22Rv1 (cell line): ENCODE measurements around the gene DDC.

Experiments
- H3K27ac ChIP-seq: fragments of 450-650 bp; 2 replicates; pipeline ENCODE4 v1.5.1; 2017
- ZFX ChIP-seq: fragments of 450-650 bp; IDR thresholded peaks from 2 replicates; pipeline ENCODE4 v1.6.1; 2017; ENCODE audit warnings: antibody characterized with exemption, borderline replicate concordance
- TF ChIP-seq, protein P1 (sequence below): fragments of 450-650 bp; IDR thresholded peaks from 2 replicates; pipeline ENCODE4 v1.5.1; 2017; ENCODE audit warnings: mild to moderate bottlenecking

The DDC gene

DNA sequence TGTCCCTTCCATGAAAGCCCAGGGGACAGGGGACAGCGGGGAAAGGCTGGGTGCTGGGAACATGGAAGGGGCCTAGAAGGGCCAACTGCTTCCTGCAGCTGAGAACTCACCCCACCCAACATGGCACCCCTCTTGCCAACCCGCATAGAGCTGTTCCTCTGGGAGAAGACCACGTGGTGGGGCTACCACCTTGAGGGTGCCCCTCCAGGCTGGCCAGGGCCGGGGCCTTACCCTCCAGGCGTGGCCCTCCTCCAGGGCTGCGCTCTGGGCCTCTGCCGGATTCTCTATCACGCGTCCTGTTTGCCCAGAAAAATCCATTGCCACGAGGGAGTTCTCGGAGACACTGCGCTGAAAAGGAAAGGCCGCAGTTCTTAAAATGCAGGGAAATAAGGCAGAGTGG, 39.9 kb upstream of the DDC start:
- TF ChIP-seq, protein P1, sequence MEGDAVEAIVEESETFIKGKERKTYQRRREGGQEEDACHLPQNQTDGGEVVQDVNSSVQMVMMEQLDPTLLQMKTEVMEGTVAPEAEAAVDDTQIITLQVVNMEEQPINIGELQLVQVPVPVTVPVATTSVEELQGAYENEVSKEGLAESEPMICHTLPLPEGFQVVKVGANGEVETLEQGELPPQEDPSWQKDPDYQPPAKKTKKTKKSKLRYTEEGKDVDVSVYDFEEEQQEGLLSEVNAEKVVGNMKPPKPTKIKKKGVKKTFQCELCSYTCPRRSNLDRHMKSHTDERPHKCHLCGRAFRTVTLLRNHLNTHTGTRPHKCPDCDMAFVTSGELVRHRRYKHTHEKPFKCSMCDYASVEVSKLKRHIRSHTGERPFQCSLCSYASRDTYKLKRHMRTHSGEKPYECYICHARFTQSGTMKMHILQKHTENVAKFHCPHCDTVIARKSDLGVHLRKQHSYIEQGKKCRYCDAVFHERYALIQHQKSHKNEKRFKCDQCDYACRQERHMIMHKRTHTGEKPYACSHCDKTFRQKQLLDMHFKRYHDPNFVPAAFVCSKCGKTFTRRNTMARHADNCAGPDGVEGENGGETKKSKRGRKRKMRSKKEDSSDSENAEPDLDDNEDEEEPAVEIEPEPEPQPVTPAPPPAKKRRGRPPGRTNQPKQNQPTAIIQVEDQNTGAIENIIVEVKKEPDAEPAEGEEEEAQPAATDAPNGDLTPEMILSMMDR, result no peak
- TF ChIP-seq ZFX, result no peak
- H3K27ac ChIP-seq, result no peak overlapping the region

DNA sequence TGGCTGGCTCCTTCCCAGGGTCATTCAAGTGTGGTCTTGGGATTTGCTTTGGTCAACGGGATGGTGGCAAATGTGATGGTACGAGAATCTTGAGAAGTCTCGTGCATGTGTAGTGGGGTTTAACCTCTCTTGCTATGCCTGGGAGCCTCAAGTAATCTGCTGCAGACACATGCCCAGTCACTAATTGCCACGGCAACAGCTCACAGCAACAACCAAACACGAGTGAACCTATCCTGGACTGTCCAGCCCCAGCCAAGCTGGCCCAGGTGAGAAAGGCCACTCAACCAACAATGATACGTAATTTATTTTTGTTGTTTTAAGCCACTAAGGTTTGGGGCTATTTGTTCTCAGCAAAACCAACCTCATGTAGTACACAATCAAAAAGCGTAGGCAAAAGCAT, 38.1 kb upstream of the DDC start:
- no peak overlapping the region for H3K27ac ChIP-seq

DNA sequence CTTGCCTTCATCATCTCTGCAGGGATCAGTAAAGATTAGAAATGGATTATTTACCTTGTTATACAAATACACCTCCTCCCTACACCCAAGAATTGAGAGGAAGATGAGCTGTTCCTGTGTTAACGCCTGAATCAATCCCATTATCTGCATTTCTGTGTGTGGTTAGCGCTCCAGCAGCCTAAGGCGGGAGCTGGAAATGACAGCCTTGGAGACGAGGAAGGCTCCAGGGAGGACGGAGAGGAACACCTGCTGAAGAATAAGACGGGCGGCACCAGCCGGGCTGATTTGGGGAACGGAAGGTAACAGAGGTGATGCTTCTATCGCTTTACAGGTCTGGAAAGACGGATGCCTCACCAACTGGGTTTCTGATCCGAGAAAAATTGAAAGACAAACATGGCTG, 34.2 kb upstream of the DDC start:
- no peak overlapping the region for H3K27ac ChIP-seq
- no peak for TF ChIP-seq ZFX
- TF ChIP-seq, protein P1, result no peak

More for the DNA sequence above, 38.1 kb upstream of the DDC start:
- TF ChIP-seq, protein P1, result no peak
- TF ChIP-seq ZFX, result no peak

DNA sequence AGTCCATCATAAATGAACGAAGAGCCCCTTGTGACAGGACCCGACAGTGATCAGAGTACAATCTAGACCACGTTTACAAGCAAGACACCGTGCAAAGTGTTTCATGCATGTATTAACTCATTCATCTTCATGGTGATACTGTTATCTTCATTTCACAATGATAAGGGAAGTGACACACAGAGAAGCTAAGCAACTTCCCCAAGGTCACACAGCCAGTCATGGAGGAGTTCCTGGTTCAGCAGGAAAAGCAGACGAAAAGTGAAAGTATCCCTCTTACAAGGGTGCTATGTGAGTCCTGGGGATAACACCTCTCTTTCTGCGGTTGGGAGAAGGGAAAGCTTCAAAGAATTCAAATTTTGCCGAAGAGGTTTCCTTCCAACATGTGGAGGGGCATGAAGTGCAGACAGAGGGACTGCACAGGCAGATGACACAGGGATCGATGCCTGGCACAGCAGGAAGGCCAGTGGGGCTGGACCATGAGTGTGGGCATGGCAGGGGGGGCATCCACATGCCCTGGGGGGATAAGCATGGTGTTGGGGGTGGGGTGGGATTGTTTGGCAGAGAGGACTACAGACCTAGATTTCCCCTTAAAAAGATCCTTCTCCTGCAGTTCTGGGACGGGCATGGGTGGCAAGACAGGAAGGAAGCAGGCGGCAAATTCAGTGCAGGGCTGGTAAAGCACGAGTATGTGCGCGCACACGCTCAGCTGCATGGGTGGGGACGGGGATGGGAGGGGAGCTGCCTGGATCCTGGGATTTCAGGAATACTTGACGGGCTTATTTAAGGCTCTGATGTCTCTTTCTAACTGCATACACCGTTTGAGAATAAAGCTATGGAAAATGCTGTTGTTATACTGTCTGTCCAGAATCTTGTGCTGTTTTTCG, 33.5 kb upstream of the DDC start:
- TF ChIP-seq ZFX, result no peak
- TF ChIP-seq, protein P1, result no peak
- H3K27ac ChIP-seq, result no peak overlapping the region

DNA sequence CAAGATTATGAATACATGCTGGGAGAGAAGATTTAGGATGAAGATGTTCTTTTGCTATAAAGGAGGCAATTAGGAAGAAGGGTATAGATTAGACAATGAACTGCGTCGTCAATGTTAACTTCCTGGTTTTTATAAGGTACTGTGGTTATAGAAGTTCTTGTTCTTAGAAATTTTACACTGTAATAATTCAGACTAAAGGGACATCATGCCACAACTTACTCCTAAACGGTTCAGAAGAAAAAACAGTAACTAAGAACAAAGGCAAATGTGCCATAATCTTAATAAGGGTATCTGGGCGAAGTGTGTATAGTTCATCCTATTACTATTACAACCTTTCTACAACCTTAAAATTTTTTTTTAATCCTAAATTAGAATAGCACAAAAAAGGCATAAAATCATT, 31.3 kb upstream of the DDC start:
- no peak overlapping the region for H3K27ac ChIP-seq
- TF ChIP-seq, protein P1, result no peak
- TF ChIP-seq ZFX, result no peak

DNA sequence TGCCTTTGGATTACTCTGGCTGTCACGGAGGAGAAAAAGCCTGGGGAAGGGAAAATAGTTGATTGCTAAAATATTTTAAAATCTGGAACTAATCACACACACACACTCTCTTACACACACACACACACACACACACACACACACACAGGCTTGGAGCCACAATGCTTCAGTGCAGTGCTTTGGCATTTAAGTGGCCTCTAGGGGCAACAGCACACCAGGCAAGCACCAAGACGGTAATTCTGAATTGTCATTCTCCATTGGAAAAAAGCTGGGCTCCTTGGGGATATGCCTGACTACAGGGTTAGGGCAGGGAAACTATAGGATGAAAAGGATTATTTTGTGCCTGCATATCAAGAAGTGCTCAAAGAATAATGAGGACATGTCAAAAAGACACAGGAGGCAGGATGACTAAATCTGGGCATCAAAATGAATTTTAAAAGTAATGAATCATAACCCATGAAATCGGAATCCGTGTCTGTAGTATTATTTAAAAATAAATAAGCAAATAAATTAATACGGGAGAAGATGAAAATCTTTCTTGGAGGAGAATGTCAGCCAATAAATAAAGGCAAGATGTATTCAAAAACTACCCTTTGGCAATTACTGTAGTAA, 30.4 kb upstream of the DDC start:
- H3K27ac ChIP-seq, result no peak overlapping the region

More for the DNA sequence above, 30.4 kb upstream of the DDC start:
- no peak for TF ChIP-seq ZFX
- TF ChIP-seq, protein P1, result peak; percentile 76
